Smooth muscle cell (in vitro differentiated cells): ENCODE data around the gene RPGR. TPM values are rescaled to one million over a fixed set of nuclear protein-coding genes. Genes with fewer than 3 reads are reported as not detected.

Experiments
- DNase-seq: peaks from one replicate; lab custom pipeline; 2025; ENCODE audit not compliant: unreplicated experiment; lab: John Stamatoyannopoulos, UW
- H2AFZ ChIP-seq: fragments of 200-600 bp; sonication (generic); 2 replicates; pipeline ENCODE4 v1.6.0; 2016; ENCODE audit warnings: antibody characterized with exemption, low read depth, mild to moderate bottlenecking
- H3F3A ChIP-seq: fragments of 200-600 bp; sonication (generic); 2 replicates; pipeline ENCODE4 v1.6.0; 2017; ENCODE audit warnings: antibody characterized with exemption, low read depth
- H3K27ac ChIP-seq: fragments of 200-600 bp; sonication (generic); 2 replicates; pipeline ENCODE4 v1.5.1; 2016; ENCODE audit warnings: low read depth, mild to moderate bottlenecking
- H3K27me3 ChIP-seq: fragments of 200-600 bp; sonication (generic); 2 replicates; pipeline ENCODE4 v1.6.1; 2016; ENCODE audit warnings: low read depth, mild to moderate bottlenecking
- H3K36me3 ChIP-seq: fragments of 200-600 bp; sonication (generic); 2 replicates; pipeline ENCODE4 v1.5.1; 2016; ENCODE audit warnings: low read depth
- H3K4me1 ChIP-seq: fragments of 200-600 bp; sonication (generic); 2 replicates; pipeline ENCODE4 v1.5.1; 2016; ENCODE audit warnings: low read depth
- H3K4me2 ChIP-seq: fragments of 200-600 bp; sonication (generic); 2 replicates; pipeline ENCODE4 v1.6.0; 2016; ENCODE audit warnings: mild to moderate bottlenecking
- H3K4me3 ChIP-seq: fragments of 200-600 bp; sonication (generic); 2 replicates; pipeline ENCODE4 v1.5.1; 2016; ENCODE audit warnings: mild to moderate bottlenecking
- H3K79me2 ChIP-seq: fragments of 200-600 bp; sonication (generic); 2 replicates; pipeline ENCODE4 v1.6.0; 2016; ENCODE audit warnings: low read depth, mild to moderate bottlenecking
- H3K9ac ChIP-seq: fragments of 200-600 bp; sonication (generic); 2 replicates; pipeline ENCODE4 v1.6.0; 2016; ENCODE audit warnings: low read depth
- H3K9me3 ChIP-seq: fragments of 200-600 bp; sonication (generic); replicated peaks from 2 replicates; pipeline ENCODE4 v1.5.1; 2016; ENCODE audit warnings: low read depth
- H4K20me1 ChIP-seq: fragments of 200-600 bp; sonication (generic); 2 replicates; pipeline ENCODE4 v1.6.0; 2016; ENCODE audit warnings: low read depth
- WGBS: methylation state at CpG from one replicate; pipeline ENCODE4 v1.1.7; 2016; ENCODE audit warnings: low lambda C conversion rate; 5-methylcytosine and 5-hydroxymethylcytosine counted together
- polyA plus RNA-seq: library from polyadenylated mRNA; unstranded; fragments of >200 nt; fragmentation: Nextera tagmentation; extraction: Ambion mirVana; gene quantifications from 2 replicates; pipeline ENCODE4 v1.2.1, GENCODE V29; 2016
- total RNA-seq: library from RNA; depleted of rRNA; stranded (reverse); fragments of >200 nt; gene quantifications from 2 replicates; pipeline ENCODE4 v1.2.3, GENCODE V29; 2014
- TF ChIP-seq, protein P1 (sequence below): fragments of 200-600 bp; sonication (generic); IDR thresholded peaks from 2 replicates; pipeline ENCODE4 v1.5.1; 2017; ENCODE audit warnings: borderline replicate concordance, mild to moderate bottlenecking, antibody characterized with exemption; ENCODE audit not compliant: insufficient read depth, poor library complexity, severe bottlenecking

RPGR gene
- total and polyA plus RNA-seq, 2 experiments from 2014 or later = 2.4 to 11.5 TPM

GRCh38 chrX:38313190-38313589, 14.1 kb downstream of the RPGR start:
- Histone ChIP-seq H3K27ac (peak overlapping the region; percentile 13), H3K9me3 (no peaks in the 10 kb centered on the region), H3K4me3 (no peak overlapping the region), H3F3A (no peaks in the 10 kb centered on the region), H2AFZ (no peak overlapping the region), H3K79me2 (no peaks in the 10 kb centered on the region), H3K27me3 (no peaks in the 10 kb centered on the region), H4K20me1 (no peaks in the 10 kb centered on the region), H3K4me2 (no peak overlapping the region), H3K36me3 (no peaks in the 10 kb centered on the region), H3K9ac (no peak overlapping the region), H3K4me1 (no peaks in the 10 kb centered on the region)
- TF ChIP-seq, protein P1, sequence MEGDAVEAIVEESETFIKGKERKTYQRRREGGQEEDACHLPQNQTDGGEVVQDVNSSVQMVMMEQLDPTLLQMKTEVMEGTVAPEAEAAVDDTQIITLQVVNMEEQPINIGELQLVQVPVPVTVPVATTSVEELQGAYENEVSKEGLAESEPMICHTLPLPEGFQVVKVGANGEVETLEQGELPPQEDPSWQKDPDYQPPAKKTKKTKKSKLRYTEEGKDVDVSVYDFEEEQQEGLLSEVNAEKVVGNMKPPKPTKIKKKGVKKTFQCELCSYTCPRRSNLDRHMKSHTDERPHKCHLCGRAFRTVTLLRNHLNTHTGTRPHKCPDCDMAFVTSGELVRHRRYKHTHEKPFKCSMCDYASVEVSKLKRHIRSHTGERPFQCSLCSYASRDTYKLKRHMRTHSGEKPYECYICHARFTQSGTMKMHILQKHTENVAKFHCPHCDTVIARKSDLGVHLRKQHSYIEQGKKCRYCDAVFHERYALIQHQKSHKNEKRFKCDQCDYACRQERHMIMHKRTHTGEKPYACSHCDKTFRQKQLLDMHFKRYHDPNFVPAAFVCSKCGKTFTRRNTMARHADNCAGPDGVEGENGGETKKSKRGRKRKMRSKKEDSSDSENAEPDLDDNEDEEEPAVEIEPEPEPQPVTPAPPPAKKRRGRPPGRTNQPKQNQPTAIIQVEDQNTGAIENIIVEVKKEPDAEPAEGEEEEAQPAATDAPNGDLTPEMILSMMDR = no peak
- DNase-seq = no peak
- 68% methylated on average over 4 of the region's 4 CpGs for whole genome bisulfite sequencing

- no peak overlapping the region for H2AFZ ChIP-seq
- H3K4me1 ChIP-seq = no peaks in the 10 kb centered on the region
- WGBS = 59% methylated on average over 4 of the region's 4 CpGs
- no peaks in the 10 kb centered on the region for H3K36me3 ChIP-seq
- DNase-seq = no peak
- no peaks in the 10 kb centered on the region for H3K27me3 ChIP-seq
- H3K27ac ChIP-seq = peak overlapping the region; percentile 13
- no peak overlapping the region for H3K4me3 ChIP-seq
- no peak overlapping the region for H3K9ac ChIP-seq
- H4K20me1 ChIP-seq = no peaks in the 10 kb centered on the region
- no peak overlapping the region for H3K4me2 ChIP-seq
- H3K9me3 ChIP-seq = no peaks in the 10 kb centered on the region
- no peaks in the 10 kb centered on the region for H3F3A ChIP-seq
- no peaks in the 10 kb centered on the region for H3K79me2 ChIP-seq
- TF ChIP-seq, protein P1 = no peak
These were observed 14.9 kb downstream of the RPGR start for GRCh38 chrX:38312436-38312835.

DNA sequence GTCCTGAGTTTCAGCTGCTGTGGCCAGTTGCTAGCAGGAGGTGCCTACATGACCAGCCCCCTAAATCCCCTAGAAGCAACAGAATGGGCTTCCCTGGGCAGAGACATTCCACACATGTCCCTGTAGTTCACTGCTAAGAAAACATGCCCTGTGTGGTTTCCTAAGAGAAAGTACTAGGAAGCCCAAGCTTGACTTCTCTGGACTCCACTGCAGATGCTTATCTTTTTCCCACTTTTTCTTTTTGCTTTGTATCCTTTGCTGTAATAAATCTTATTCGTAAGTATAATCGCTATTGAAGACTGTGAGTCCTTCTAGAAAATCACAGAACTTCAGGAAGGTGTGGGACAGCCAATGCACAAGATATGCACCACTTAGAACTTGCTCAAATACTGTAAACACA, 15.6 kb downstream of the RPGR start:
- H3K27me3 ChIP-seq = no peaks in the 10 kb centered on the region
- no peak overlapping the region for H3K9ac ChIP-seq
- no peak overlapping the region for H2AFZ ChIP-seq
- no peak overlapping the region for H3K4me3 ChIP-seq
- TF ChIP-seq, protein P1 = no peak
- no peak for DNase-seq
- no peaks in the 10 kb centered on the region for H3K9me3 ChIP-seq
- 84% methylated on average over 2 of the region's 2 CpGs for WGBS
- H3K36me3 ChIP-seq = no peaks in the 10 kb centered on the region
- H3K4me2 ChIP-seq = no peak overlapping the region
- no peak overlapping the region for H3K27ac ChIP-seq
- H3F3A ChIP-seq = no peaks in the 10 kb centered on the region
- H3K4me1 ChIP-seq = no peaks in the 10 kb centered on the region
- no peaks in the 10 kb centered on the region for H3K79me2 ChIP-seq
- no peaks in the 10 kb centered on the region for H4K20me1 ChIP-seq

GRCh38 chrX:38305971-38306370, 21.3 kb downstream of the RPGR start:
- no peaks in the 10 kb centered on the region for H3K9me3 ChIP-seq
- H3K27me3 ChIP-seq = no peaks in the 10 kb centered on the region
- H3K4me1 ChIP-seq = no peaks in the 10 kb centered on the region
- no peak overlapping the region for H3K4me2 ChIP-seq
- H3F3A ChIP-seq = no peaks in the 10 kb centered on the region
- H2AFZ ChIP-seq = no peak overlapping the region
- H3K27ac ChIP-seq = no peak overlapping the region
- 88% methylated on average over 3 of the region's 3 CpGs for WGBS
- no peaks in the 10 kb centered on the region for H3K79me2 ChIP-seq
- H3K9ac ChIP-seq = no peak overlapping the region
- TF ChIP-seq, protein P1 = no peak
- no peak for DNase-seq
- H4K20me1 ChIP-seq = no peaks in the 10 kb centered on the region
- no peaks in the 10 kb centered on the region for H3K36me3 ChIP-seq
- no peak overlapping the region for H3K4me3 ChIP-seq
